Renal pelvis (tissue), 4 donors: ENCODE data around the gene GALNT2. TPM values are rescaled to one million over a fixed set of nuclear protein-coding genes. Genes with fewer than 3 reads are reported as not detected.

ENCODE experiments used
- DNase-seq: peaks from one replicate; pipeline ENCODE4 v3.0.0-alpha.2; 2013
- polyA plus RNA-seq, 3 donors: library from polyadenylated mRNA; unstranded; fragments of 120-200 nt; gene quantifications; one replicate each; pipeline ENCODE4 v1.2.1, GENCODE V29; 2013; ENCODE audit not compliant: insufficient read length in 3 of 3

The GALNT2 gene
- polyA plus RNA-seq, 3 donors, result 59.2 to 72.9 (median 65.4) TPM

DNA sequence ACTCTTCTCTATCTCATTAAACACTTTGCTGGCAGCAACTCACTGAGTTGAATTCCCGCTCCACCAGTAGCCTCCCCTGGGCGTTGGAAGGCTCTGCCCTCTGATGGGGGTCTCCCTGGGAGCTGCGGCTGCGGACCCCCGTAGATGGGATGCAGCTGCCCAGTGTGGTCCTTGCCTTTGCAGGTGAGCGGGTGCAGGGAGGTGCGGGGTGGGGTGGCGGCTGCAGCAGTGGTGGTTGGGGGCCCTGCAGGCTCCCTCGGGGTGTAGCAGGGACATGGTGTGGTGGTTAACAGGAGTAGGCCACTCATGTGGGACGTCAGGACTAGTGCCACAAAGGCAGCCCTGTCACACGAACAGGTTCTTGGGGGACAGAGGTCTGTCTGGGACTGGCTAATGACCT lies 42.0 kb downstream of the GALNT2 start:
- no peak for DNase-seq

DNA sequence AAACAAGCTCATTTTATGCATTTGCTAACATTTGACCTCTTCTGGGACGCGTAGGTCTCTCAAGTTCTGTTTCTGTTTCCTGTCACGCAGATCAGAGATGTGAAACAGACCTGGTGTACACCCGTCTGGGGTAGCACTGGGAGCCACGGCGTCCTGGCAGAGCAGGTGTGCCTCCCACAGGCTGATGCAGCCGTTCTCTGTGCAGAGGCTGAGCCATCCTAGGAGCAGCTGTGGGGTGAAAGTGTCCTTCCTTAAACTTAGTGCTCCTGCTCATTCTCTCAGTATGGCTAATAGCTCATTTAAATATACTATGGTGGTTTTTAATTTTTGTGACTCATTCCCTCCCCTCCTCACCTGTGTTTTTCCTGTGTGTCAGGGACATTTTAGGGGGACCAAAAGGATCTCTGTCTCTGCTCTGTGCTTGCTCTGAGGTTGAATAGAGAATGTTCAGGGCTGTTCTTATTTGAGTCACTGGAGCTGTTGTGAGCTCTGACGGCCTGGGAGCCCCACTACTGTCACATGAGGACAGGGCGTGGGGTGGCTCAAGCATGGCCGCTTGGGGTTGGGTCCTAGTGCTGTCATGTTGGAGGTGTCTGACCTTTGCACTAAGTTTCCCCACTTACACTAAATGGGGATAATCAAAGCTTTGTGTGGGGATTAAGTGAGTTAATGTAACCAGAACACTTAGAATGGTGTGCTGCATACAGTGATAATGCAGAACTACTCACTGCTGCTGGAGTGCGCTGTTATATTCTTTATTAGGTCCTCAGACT lies 43.0 kb downstream of the GALNT2 start:
- DNase-seq, result no peak

DNA sequence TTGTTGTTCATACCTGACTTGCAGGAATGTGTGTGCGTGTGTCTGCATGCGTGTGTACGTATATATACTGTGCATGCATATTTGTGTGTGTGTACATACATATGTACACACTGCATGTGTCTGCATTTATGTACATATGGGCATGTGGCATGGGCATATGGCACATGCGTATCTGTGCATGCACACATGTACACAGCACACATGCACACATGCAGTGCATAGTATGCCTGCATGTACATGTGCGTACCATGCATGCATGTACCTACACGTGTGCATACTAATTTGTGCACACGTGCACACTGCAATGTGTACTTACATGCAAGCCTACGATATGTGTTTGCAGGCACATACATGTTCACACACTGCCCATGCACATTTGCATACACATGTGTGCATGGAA lies 43.9 kb downstream of the GALNT2 start:
- no peak for DNase-seq

DNA sequence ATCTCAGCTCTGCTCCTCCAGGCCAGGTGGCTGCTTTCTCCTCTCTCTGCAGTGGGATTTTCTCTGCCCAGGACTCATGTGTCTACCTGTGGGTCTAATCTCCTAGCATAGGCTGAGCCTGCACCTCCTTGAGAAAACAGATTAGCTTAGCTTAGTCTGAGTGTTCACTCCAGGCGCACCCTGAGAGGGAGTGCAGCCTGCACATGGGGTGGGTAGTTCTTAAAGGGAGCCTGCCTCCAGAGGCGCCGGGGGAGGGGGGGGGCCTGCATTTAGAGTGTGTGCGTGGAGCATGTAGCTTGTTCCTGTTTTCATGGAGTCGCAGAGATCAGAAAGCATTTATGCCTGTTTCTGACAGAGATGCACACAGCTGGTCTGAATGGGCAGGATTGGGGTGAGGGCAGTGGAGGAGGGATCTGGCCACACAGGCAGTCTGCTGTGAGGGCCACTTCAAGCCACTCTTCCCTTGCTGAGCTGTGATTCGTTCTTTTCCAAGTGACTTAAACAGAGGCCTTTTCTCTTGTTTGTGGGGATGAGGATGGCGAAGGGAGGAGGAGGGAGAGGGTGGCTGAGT lies 45.2 kb downstream of the GALNT2 start:
- no peak for DNase-seq

DNA sequence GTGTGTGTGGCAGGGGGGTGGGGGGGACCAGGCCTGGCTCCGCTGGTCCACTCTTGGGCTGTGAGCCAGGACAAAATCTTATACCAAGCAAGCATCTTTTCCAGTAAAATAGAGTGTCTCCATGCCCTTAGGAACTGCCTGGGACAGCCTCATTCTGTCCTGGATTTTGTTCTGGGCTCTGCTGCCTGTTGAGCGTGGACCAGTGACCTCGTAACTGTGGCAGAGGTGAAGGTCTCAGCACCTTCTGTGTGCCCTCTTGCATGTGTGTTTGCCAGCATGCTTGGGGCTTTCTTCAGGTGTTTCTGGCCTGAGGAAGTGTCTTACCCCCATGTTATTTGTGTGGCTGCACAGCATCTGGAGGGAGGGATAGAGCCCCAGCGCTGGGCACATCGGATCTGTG lies 45.7 kb downstream of the GALNT2 start:
- no peak for DNase-seq

DNA sequence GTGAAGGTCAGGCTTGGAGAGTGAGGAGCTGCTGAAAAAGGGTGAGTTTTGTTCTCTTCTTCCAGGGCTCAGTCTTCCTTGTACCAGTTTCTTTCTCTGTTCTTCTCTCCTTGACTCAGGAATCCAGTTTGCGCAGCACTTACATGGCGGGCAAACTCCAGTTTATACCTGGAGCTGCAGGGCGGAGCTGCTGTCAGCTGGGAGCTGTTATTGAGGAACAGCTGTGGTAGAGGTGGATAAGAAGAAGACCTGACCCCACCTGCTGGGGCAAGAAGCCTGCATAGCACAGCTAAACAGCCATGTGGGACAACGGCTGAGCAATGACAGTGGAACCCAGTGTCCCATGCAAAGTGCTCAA lies 46.2 kb downstream of the GALNT2 start:
- no peak for DNase-seq

DNA sequence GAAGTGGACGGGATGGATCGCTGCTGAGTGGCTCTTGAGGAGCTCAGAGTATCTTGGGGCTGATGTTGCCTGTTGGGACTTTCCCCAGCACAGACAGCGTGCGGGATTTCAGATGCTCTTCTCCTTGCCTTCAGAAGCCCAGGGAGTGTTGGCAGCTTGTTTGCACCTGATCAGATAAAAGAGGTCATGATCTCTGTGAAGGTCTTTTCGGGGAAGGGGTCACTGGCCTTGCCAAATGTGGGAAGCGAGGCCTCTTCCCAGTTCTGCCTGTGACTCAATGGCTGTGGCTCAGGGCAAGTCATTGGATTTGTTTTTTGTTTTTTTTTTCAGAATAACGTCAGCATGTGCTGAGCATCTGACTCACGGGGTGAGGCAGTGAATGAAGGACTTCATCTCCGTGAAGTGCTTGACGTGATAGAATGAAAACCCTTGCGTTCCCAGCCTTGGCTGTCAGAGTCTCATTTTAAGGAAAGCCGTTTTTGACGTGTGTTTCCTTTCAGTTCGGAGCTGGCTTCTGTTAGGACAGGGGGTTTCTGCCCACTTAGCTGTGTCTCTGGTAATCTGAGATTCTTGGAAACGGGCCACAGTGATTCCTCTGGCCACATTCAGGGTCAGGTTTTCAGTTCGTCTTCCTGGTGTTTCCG lies 46.7 kb downstream of the GALNT2 start:
- no peak for DNase-seq

DNA sequence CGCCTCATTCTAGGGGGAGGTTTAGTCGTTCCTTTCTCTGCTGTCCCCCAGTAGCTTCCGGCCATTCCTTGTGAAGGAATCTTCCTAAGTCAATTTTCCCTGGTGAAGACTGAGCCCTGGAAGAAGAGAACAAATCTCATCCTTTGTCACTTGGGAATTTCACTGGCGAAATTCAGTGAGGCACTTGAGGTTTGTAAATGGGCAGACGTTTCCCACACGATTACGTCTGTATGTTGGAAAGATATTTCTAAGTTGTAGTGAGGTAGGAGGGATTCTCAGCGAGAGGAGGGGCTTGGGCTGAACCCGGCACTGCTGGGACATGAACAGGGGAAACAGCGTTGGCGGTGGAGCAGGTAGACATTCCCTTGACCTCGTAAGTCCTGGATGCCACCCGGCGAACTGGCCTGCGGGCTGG lies 47.2 kb downstream of the GALNT2 start:
- no peak for DNase-seq

DNA sequence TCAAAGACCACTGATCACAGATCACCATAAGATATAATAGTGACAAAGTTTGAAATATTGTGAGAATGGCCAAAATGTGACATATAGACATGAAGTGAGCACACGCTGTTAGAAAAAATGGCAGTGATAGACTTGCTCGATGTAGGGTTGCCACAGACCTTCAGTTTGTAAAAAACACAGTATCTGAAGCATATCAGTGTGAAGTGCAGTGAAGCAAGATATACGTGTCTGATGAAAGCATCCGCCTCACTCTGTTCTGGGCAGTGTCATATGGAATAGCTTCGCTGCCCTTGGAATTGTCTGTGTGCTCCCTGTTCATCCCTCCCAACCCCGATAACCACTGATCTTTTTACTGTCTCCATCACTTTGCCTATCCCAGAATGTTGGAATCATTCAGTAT lies 50.7 kb downstream of the GALNT2 start:
- DNase-seq, result no peak

DNA sequence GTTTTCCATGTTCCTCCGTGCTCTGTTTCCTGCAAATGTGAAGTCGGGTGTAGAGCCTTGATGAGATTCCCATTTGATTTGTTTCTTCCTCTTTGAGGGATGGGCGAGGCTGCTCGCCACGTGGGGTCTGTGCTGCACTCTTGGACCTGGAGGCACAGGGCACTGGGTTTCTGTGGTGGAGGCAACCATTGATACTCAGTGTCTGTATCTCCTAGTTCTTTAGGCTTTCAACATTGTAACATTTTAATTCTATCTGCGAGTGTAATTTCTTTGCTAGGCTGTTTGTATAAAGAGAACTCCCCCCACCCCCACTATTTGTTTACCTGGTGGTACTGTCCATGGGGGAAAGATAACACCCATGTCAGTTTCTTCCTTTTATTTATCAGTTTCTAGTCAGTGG lies 52.3 kb downstream of the GALNT2 start:
- no peak for DNase-seq

DNA sequence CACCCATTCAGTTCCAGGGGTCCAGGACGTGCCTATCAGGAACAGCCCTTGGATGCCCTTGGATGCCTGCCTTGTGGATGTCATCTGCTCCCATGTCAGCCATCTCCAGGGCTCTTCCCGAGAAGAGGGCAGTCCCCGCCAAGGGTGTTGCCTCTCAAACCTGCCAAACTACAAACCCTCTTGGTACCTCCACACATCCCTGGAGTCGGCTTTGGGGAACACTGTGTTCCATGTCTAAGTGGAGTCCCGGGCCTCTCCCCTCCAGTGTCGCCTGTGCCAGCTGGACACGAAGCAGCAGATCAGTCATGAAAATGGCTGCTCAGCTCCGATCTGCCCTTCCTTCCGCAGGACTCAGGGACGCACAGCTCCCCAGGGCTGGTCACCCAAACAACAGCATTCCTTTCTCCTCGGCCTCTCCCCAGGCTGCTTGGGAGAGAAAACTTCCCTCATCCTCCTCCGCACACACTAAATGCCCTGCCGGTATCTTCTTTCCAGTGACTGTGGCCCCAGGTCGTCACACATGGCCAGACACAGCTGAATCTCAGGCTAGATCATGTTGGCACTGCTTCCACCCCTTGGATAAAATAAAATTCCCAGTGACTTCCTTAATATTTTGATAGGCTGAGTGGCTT lies 53.4 kb downstream of the GALNT2 start:
- peak; percentile 73 for DNase-seq

DNA sequence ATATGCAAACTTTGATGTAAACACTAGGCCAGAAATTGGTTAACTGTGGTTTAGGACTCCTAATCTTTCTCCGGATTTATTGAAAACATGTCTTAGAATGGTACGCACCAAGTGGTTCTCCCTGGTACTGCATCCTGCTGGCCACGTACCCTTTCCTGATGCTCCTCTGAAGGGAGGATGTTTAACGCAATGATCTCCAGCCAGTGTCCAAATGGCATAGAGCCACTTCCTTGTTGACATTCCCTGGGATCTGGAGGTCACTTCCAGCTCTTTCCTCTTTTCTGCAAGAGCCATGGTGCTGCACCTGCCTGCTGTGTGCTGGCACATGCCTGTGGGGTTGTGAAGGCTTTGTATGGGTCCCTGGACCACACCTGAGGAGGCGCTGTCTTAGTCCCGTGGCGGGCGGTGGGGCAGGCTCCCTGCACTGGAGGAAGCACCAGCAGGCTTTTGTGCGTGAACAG lies 53.9 kb downstream of the GALNT2 start:
- DNase-seq, result no peak

DNA sequence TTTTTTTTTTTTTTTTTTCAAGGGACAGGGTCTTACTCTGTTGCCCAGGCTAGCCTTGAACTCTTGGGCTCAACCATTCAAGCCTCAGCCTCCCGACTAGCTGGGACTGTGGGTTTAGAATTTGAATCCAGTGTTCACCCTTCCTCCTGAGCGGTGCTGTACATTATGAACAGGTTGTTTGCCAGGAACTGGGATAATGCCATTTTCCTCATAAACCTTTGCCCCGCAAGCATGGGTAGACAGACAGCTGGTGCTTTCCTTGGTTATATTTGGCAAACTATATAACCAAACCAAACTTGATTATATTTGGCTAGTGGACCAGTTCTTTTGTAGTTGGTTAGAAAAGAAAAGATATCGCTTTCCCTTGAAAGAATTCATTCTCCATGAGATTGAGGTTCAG lies 54.9 kb downstream of the GALNT2 start:
- no peak for DNase-seq

DNA sequence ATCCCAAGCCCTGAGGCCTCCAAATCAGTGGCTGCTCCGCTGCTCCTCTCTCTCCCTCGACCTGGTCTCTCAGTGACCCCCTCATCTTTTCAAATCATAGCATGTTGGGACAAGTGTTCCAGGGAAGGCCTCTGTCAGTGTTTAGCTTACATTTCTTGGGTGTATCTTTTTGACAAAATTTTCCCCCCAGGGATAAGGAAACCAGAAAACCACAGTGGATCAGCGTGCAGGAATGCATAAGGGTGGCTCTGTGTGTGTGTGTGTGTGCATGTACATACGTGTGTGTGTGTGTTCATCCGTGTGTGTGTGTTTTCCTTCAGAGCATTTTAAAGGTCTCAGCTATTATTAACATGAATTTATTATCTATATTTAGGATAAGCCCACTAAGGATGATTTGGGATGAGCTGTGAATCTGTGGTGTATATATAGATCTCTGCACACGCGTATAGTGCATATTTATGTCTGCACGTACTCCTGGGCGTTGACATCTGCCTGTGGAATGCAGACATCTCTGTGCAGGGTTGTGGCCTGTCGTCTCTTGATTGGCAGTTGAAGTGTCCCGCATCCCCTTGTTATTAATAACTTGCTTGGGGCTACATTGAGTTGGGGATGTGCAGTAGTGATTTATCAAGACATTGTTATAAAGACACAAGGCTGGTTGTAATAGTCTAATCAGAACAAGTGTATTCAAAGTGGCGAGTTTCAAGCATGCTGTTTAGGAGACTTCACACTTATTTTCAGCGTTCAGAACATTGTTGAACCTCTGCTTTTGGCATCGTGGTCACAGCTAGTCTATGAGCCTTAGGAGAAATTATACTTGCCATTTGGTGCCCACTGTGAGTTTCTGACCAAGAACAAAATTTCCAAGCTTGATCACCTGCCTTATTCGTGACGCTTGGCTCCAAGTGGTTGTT lies 55.6 kb downstream of the GALNT2 start:
- no peak for DNase-seq

DNA sequence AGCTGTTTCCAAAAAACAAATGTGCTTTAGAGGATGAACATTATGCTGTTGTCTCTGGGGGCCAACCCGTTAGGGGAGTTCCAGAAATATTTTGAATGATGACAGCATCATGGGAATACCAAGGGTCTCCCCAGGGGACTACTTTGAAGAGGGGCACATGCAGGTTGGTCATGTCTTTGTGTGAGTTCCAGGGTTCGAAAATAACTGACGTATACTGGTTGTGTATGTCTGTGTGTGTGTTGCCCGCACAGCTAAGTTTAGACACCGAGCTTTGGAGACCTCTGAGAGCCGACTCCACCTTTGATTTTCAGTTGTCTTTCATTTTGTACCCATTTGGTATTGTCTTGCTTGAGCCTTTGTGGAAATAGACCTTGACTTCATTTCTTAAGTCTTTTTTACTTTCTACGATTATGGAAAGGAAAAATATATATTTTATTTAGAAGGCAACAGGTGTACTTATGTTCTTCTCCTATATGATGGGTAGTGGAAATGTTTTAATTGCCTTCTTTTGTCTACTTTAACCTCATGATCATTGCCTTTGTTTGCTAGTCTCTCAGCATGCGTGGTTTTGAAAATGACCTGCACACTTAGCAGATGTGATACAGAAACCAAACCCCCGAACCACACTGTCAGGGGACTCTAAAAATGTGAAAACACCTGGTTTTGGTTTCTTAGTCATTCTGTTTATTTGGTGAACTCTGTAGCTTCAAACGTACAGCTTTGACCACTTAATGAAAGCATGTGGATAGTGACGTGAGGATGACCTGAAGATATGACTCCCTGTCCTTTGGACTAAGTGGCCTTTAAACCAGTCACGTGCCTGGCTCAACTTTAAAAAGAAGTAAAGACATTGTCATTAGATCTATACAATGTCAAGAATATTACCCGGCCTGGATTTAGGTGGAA lies 56.5 kb downstream of the GALNT2 start:
- no peak for DNase-seq

DNA sequence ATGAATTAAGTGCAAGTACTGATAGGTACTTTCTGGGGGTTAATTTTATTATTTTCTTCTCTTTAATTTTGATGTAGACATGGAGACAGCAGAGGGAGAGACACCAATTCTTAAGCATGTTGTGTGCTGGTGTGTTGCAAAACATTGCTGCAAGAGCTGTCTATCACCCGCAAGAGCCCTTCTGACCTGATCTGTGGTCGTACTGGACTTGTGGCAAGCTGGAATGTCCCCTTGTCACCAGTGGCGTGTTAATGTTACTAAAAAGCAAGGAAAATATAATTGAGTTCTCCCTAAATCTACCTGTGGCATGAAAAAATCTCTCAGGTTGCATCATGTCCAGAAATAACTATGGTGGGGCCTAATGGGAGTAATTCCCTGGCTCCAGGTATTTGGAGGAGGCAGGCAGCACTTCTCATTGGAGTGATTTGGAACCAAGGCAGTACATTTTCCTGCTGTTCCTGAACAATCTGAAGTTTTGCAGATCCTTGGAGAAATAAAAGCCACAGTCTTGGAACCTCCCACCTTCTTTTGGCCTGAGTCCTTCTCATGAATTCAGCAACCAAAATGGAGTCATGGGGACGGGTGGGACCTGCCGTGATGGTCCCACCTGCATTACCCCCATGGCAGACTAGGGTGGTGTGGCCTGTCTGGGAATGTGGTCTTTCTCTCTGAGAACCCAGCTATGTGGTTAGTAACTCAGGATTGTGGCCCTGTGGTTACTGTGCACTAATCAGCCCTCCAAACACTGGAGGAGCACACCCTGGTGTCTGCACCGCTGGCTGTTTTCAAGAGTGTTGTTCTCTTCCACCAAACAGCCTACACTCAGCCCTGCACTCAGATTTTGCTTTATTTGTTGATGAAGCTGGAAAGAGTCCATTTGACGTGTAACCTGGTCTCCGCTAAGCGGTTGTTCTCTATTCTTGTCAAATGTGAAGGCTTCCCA lies 57.4 kb downstream of the GALNT2 start:
- DNase-seq, result no peak

DNA sequence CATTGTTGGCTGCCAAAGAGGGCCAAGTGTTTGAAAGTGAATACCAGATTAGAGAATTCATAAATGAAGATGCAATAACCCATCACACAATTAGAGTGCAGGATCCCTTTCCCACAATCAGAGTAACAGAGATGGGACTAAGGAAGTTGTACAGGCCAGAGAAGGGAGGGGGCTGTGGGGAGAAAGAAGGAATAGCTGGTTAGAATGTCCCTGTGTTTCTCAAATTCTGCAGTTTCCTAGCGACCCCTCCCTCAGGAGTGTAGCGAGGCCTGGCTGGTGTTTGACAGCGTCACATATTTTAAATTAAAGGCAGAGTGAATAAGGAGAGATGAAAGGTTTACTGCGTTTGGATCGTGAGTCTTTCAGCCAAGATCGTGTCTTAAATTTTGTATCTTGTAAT lies 58.1 kb downstream of the GALNT2 start:
- DNase-seq, result no peak

DNA sequence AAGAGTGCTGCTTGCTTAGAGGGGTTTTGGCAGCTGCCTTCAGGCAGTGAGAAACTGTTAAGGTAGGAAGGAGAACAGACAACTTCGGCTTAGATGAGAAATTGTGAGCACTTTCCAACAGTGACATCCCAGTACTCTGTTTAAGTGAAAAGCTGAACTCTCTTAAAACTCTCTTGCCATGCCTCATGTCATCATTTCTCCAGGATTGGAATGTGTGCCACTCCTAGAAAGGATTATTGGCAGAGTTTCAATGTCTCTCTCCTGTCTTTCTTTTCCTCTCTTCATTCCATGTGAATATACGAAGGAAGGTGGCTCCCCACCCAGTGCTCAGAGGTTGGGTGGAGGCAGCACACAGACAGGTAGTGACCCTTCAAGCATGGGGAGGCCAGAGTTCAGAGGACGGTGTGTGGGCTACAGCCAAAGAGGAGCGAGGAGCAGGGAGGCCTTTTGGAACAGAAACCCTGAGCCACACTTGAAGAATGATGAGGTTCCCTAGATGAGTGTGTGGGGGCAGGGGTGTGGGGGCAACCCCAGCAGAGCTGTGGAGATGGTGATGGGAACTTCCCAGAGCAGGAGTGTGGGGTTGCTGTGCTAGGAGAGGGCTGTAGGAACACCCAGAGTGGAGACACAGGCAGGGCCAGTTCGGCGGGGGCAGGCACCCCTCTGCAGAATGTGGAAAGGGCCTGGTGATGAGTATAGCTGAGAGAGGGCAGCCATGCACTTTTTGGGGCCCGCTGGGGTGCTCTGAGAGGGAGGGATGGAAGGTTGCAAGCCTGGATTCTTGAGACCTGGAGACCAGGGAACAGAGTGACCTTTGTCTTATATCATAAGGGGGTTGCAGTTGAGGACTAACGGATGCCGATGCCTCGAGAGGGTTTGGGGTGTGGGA lies 58.8 kb downstream of the GALNT2 start:
- no peak for DNase-seq
